HTERT RPE-1 (cell line): ENCODE results near the gene BCL2L1.

Source experiments
- in situ Hi-C: fragments of 300-500 bp; cut with MboI; formaldehyde crosslinking; loops from 4 replicates; pipeline ENCODE4 v1.14.3; 2020; ENCODE audit warnings: low sequenced_read_pairs

BCL2L1 gene

GRCh38 chr20:31710423-31711108 lies 12.1 kb downstream of the BCL2L1 start:
- in situ Hi-C loops = no loop called here

GRCh38 chr20:31709939-31710338 lies 12.7 kb downstream of the BCL2L1 start:
- in situ Hi-C loops = no loop called here

- in situ Hi-C loops = no loop called here
Observed at GRCh38 chr20:31708736-31709534, 13.7 kb downstream of the BCL2L1 start.

- in situ Hi-C loops = no loop called here
Observed at GRCh38 chr20:31707994-31708735, 14.5 kb downstream of the BCL2L1 start.

- in situ Hi-C loops = no loop called here
Observed at GRCh38 chr20:31707258-31707615, 15.4 kb downstream of the BCL2L1 start.

- in situ Hi-C loops = no loop called here
Observed at GRCh38 chr20:31706607-31707257, 15.9 kb downstream of the BCL2L1 start.

- in situ Hi-C loops = no loop called here
Observed at GRCh38 chr20:31705598-31706597, 16.8 kb downstream of the BCL2L1 start.

- in situ Hi-C loops = no loop called here
Observed at GRCh38 chr20:31705191-31705590, 17.5 kb downstream of the BCL2L1 start.

GRCh38 chr20:31704225-31705119 lies 18.2 kb downstream of the BCL2L1 start:
- in situ Hi-C loops = no loop called here

GRCh38 chr20:31701591-31701990 lies 21.1 kb downstream of the BCL2L1 start:
- in situ Hi-C loops = no loop called here

GRCh38 chr20:31700747-31701146 lies 21.9 kb downstream of the BCL2L1 start:
- in situ Hi-C loops = no loop called here

- in situ Hi-C loops = no loop called here
Observed at GRCh38 chr20:31699801-31700728, 22.6 kb downstream of the BCL2L1 start.

GRCh38 chr20:31698803-31699718 lies 23.6 kb downstream of the BCL2L1 start:
- in situ Hi-C loops = no loop called here

- in situ Hi-C loops = no loop called here
Observed at GRCh38 chr20:31698243-31698802, 24.3 kb downstream of the BCL2L1 start.

- in situ Hi-C loops = no loop called here
Observed at GRCh38 chr20:31695849-31696804, 26.5 kb downstream of the BCL2L1 start.
